Left ventricle myocardium inferior (tissue), 1 donor: Measurements from ENCODE around the gene PDE4B. TPM values are rescaled to one million over a fixed set of nuclear protein-coding genes. Genes with fewer than 3 reads are reported as not detected.

ENCODE experiments used
- DNase-seq: peaks from one replicate; pipeline ENCODE4 v3.0.0-alpha.2; 2020
- H3K27ac ChIP-seq: fragments of 200-600 bp; replicated peaks from 2 replicates; pipeline ENCODE4 v1.8.0; 2021
- H3K27me3 ChIP-seq: fragments of 200-600 bp; 2 replicates; pipeline ENCODE4 v1.8.0; 2021; ENCODE audit warnings: low read depth
- H3K36me3 ChIP-seq: fragments of 200-600 bp; 2 replicates; pipeline ENCODE4 v1.8.0; 2021
- H3K4me1 ChIP-seq: fragments of 200-600 bp; 2 replicates; pipeline ENCODE4 v1.8.0; 2021
- H3K4me3 ChIP-seq: fragments of 200-600 bp; 2 replicates; pipeline ENCODE4 v1.8.0; 2021; ENCODE audit warnings: mild to moderate bottlenecking, moderate library complexity
- H3K9me3 ChIP-seq: fragments of 200-600 bp; replicated peaks from 2 replicates; pipeline ENCODE4 v1.8.0; 2021
- CTCF ChIP-seq: fragments of 200-600 bp; IDR thresholded peaks from 2 replicates; pipeline ENCODE4 v1.8.0; 2021; ENCODE audit warnings: antibody characterized with exemption, mild to moderate bottlenecking, borderline replicate concordance
- intact Hi-C: fragments of 100-400 bp; cut with micrococcal nuclease; formaldehyde crosslinking; loops from one replicate; pipeline ENCODE4 v1.11.0; 2022
- long read RNA-seq: library from polyadenylated mRNA; unstranded; transcript quantifications from one replicate; pipeline ENCODE4 v2.0.0, GENCODE V29; 2021
- total RNA-seq: library from RNA; stranded (reverse); fragmentation: NEBNext Ultra II Directional; extraction: Animal tissue kit (Norgen Biotek cat#: 25700); gene quantifications from one replicate; pipeline ENCODE4 v1.2.1, GENCODE V29; 2021
- donor health status: DM: no; HTN: yes; CAD: no; lungs with severe emphysema.

Gene PDE4B
- total RNA-seq = 3.5 TPM
- long read RNA-seq, partial matches to known transcripts = 0 of 2 reads
- long read RNA-seq, other reads (novel, unspliced or antisense) = 0 of 2 reads

GRCh38 chr1:65792669-65793358 lies at the start of gene PDE4B:
Gene PDE4B, plus strand, starts transcription at chr1:65792895.
- Histone ChIP-seq H3K27ac (no peak within 1 kb of the TSS), H3K27me3 (peaks cover 70% of the 10 kb centered on the region)
- intact Hi-C loops = no loop called here

GRCh38 chr1:65744731-65745130 lies 48.0 kb upstream of the PDE4B start:
- no peak for DNase-seq
- no peaks in the 10 kb centered on the region for H3K36me3 ChIP-seq
- no peaks in the 10 kb centered on the region for H3K4me1 ChIP-seq
- intact Hi-C loops = no loop called here
- no peak overlapping the region for H3K4me3 ChIP-seq
- no peaks in the 10 kb centered on the region for H3K27me3 ChIP-seq
- H3K27ac ChIP-seq = no peak overlapping the region
- no peak for TF ChIP-seq CTCF
- H3K9me3 ChIP-seq = peaks cover 37% of the 10 kb centered on the region

More at GRCh38 chr1:65792669-65793358, at the start of gene PDE4B:
- TF ChIP-seq CTCF = no peak
- peaks cover 15% of the 10 kb centered on the region for H3K4me1 ChIP-seq
- peaks cover 23% of the 10 kb centered on the region for H3K9me3 ChIP-seq
- H3K36me3 ChIP-seq = no peaks in the 10 kb centered on the region
- DNase-seq = peak; percentile 13
- H3K4me3 ChIP-seq = peak within 1 kb of the TSS; percentile 51

- no peak overlapping the region for H3K27ac ChIP-seq
Measured at GRCh38 chr1:65751961-65752360, 40.7 kb upstream of the PDE4B start.

GRCh38 chr1:65756616-65757015 lies 36.1 kb upstream of the PDE4B start:
- H3K9me3 ChIP-seq = no peaks in the 10 kb centered on the region
- no peaks in the 10 kb centered on the region for H3K4me1 ChIP-seq
- intact Hi-C loops = no loop called here
- no peak overlapping the region for H3K4me3 ChIP-seq
- H3K27me3 ChIP-seq = no peaks in the 10 kb centered on the region
- no peak for DNase-seq
- H3K27ac ChIP-seq = no peak overlapping the region
- H3K36me3 ChIP-seq = no peaks in the 10 kb centered on the region
- no peak for TF ChIP-seq CTCF

More at GRCh38 chr1:65751961-65752360, 40.7 kb upstream of the PDE4B start:
- Histone ChIP-seq H3K4me1 (no peaks in the 10 kb centered on the region), H3K9me3 (no peaks in the 10 kb centered on the region), H3K27me3 (no peaks in the 10 kb centered on the region), H3K36me3 (no peaks in the 10 kb centered on the region), H3K4me3 (no peak overlapping the region)
- intact Hi-C loops = no loop called here
- DNase-seq = no peak
- no peak for TF ChIP-seq CTCF

- intact Hi-C loops = no loop called here
- no peaks in the 10 kb centered on the region for H3K4me1 ChIP-seq
- H3K4me3 ChIP-seq = no peak overlapping the region
- no peak for DNase-seq
- TF ChIP-seq CTCF = no peak
- H3K9me3 ChIP-seq = no peaks in the 10 kb centered on the region
- no peaks in the 10 kb centered on the region for H3K27me3 ChIP-seq
- no peak overlapping the region for H3K27ac ChIP-seq
- no peaks in the 10 kb centered on the region for H3K36me3 ChIP-seq
Measured at GRCh38 chr1:65757531-65757930, 35.2 kb upstream of the PDE4B start.
